GM12878 (cell line): Measurements from ENCODE around the gene NGF. TPM values are rescaled to one million over a fixed set of nuclear protein-coding genes. Genes with fewer than 3 reads are reported as not detected.

Experiments used
- ATAC-seq: fragments of 200-7000 bp; cut with Tn5 transposase; 3 replicates; pipeline ENCODE4 v1.9.1; 2020; ENCODE audit warnings: mild to moderate bottlenecking, moderate library complexity
- BruUV-seq: library from RNA; stranded (reverse); fragments of 400-500 nt; replicated peaks from 2 replicates; lab custom pipeline; 2021; lab: Mats Ljungman, UMichigan
- CTCF ChIA-PET: fragments of 300-600 bp; sonication (Branson Sonifier 250); formaldehyde crosslinking; extraction: SDS; loops from one replicate; lab custom pipeline; 2021; ENCODE audit warnings: inconsistent platforms; lab: Yijun Ruan, JAX
- POLR2A ChIA-PET: fragments of 350-600 bp; formaldehyde crosslinking; extraction: SDS; loops from one replicate; lab custom pipeline; 2021; ENCODE audit warnings: inconsistent platforms; lab: Charles Lee
- RAD21 ChIA-PET: fragments of 300-600 bp; sonication (Branson Sonifier 250); formaldehyde crosslinking; loops from one replicate; lab custom pipeline; 2023; ENCODE audit warnings: antibody characterized with exemption; ENCODE audit not compliant: unreplicated experiment; lab: Charles Lee
- SMC1A ChIA-PET: fragments of 300-600 bp; sonication (Branson Sonifier 250); formaldehyde crosslinking; loops from one replicate; lab custom pipeline; 2023; ENCODE audit not compliant: unreplicated experiment, uncharacterized antibody; lab: Charles Lee
- DNase-seq: peaks from one replicate; pipeline ENCODE4 v3.0.0-alpha.2; 2011; ENCODE audit warnings: low read depth, low spot score
- FAIRE-seq: peaks from 3 replicates; lab custom pipeline; 2011; peaks lifted over from hg19 to GRCh38; lab: Jason Lieb, UNC
- H2AFZ ChIP-seq: 2 replicates; pipeline ENCODE4 v1.6.0; 2011; ENCODE audit warnings: low read depth, low read length, control low read depth; ENCODE audit not compliant: control insufficient read depth
- H3K27ac ChIP-seq: 2 replicates; pipeline ENCODE4 v1.5.1; 2011; ENCODE audit warnings: control low read depth; ENCODE audit not compliant: control insufficient read depth, insufficient read depth
- H3K27me3 ChIP-seq, 2 experiments: replicated peaks in 1 of 2; 2 replicates each; pipeline versions ENCODE4 v1.6.0 to v1.6.1; 2011; ENCODE audit warnings: low read length in 1 of 2; ENCODE audit not compliant: control insufficient read depth in 2 of 2, insufficient read depth in 2 of 2
- H3K36me3 ChIP-seq, 2 experiments: 2 replicates each; pipeline ENCODE4 v1.5.1; 2011; ENCODE audit warnings: low read length in 1 of 2; ENCODE audit not compliant: control insufficient read depth in 2 of 2, insufficient read depth in 2 of 2
- H3K4me1 ChIP-seq: 2 replicates; pipeline ENCODE4 v1.6.1; 2011; ENCODE audit warnings: mild to moderate bottlenecking, low read length, moderate library complexity, mixed read lengths; ENCODE audit not compliant: control insufficient read depth, insufficient read depth
- H3K4me2 ChIP-seq: 2 replicates; pipeline ENCODE4 v1.6.0; 2011; ENCODE audit warnings: control low read depth; ENCODE audit not compliant: control insufficient read depth, insufficient read depth
- H3K4me3 ChIP-seq: fragments of 200-600 bp; sonication (generic); 2 replicates; pipeline ENCODE4 v1.5.1; 2016
- H3K79me2 ChIP-seq: 2 replicates; pipeline ENCODE4 v1.6.0; 2011; ENCODE audit warnings: low read length; ENCODE audit not compliant: control insufficient read depth, insufficient read depth
- H3K9ac ChIP-seq: 2 replicates; pipeline ENCODE4 v1.8.0; 2011; ENCODE audit warnings: low read length, control low read depth, mixed read lengths; ENCODE audit not compliant: control insufficient read depth, insufficient read depth
- H3K9me3 ChIP-seq: replicated peaks from 3 replicates; pipeline ENCODE4 v1.5.1; 2011; ENCODE audit warnings: mild to moderate bottlenecking, low read length; ENCODE audit not compliant: control insufficient read depth, insufficient read depth
- H4K20me1 ChIP-seq: 2 replicates; pipeline ENCODE4 v1.6.0; 2011; ENCODE audit not compliant: control insufficient read depth, insufficient read depth
- ASH2L ChIP-seq: fragments of 300-600, 200-600 bp; sonication (generic); IDR thresholded peaks from 2 replicates; pipeline ENCODE4 v1.6.1; 2017; ENCODE audit warnings: low read depth, mild to moderate bottlenecking, borderline replicate concordance
- BMI1 ChIP-seq: fragments of 450-650 bp; IDR thresholded peaks from 2 replicates; pipeline ENCODE4 v1.6.1; 2016; ENCODE audit warnings: mild to moderate bottlenecking, moderate library complexity, borderline replicate concordance
- CHD2 ChIP-seq: IDR thresholded peaks from 2 replicates; pipeline ENCODE4 v1.6.1; 2011; ENCODE audit warnings: low read depth, low read length, improper control_type of control experiment, borderline replicate concordance
- HDAC2 ChIP-seq: fragments of 200-600 bp; sonication (generic); IDR thresholded peaks from 2 replicates; pipeline ENCODE4 v1.6.1; 2017
- NBN ChIP-seq: fragments of 450-650 bp; IDR thresholded peaks from 2 replicates; pipeline ENCODE4 v1.6.1; 2016
- RCOR1 ChIP-seq: conservative IDR thresholded peaks from 2 replicates; pipeline ENCODE4 v1.6.1; 2012; ENCODE audit warnings: low read depth, low read length, improper control_type of control experiment
- RELA ChIP-seq: fragments of 450-650 bp; IDR thresholded peaks from 2 replicates; pipeline ENCODE4 v1.8.0; 2014; ENCODE audit warnings: borderline replicate concordance; ENCODE audit not compliant: partially characterized antibody
- SKIL ChIP-seq: fragments of 450-650 bp; IDR thresholded peaks from 2 replicates; pipeline ENCODE4 v1.6.1; 2017; ENCODE audit warnings: mild to moderate bottlenecking, low read depth, inconsistent platforms; ENCODE audit not compliant: poor library complexity, severe bottlenecking
- USF1 ChIP-seq: IDR thresholded peaks from 2 replicates; pipeline ENCODE4 v1.6.1; 2011; ENCODE audit warnings: borderline replicate concordance, low read depth, mild to moderate bottlenecking, moderate library complexity, mixed read lengths, low read length; ENCODE audit not compliant: insufficient read depth; ENCODE audit errors: extremely low read length
- ZBTB4 ChIP-seq: fragments of 450-650 bp; formaldehyde crosslinking; IDR thresholded peaks from 2 replicates; pipeline ENCODE4 v1.4.0; 2022; ENCODE audit warnings: mild to moderate bottlenecking, moderate library complexity
- WGBS: methylation state at CpG from one replicate; pipeline ENCODE4 v1.1.6; 2016; ENCODE audit warnings: low lambda C conversion rate; ENCODE audit not compliant: insufficient replicate concordance, insufficient coverage; ENCODE audit errors: missing lambda C conversion rate; 5-methylcytosine and 5-hydroxymethylcytosine counted together
- in situ Hi-C: fragments of 300-500 bp; cut with MboI; formaldehyde crosslinking; loops from 9 replicates; pipeline ENCODE4 v1.14.3; 2018; ENCODE audit warnings: mixed read lengths
- intact Hi-C: fragments of 100-400 bp; cut with micrococcal nuclease; formaldehyde crosslinking; loops from one replicate; pipeline ENCODE4 v1.14.2; 2022; ENCODE audit not compliant: unreplicated experiment
- polyA plus RNA-seq, 11 experiments: library from polyadenylated mRNA; depleted of rRNA in 4 of 11; unstranded in 6 of 11; stranded (reverse) in 5 of 11; fragments of >200 nt; fragmentation: Nextera tagmentation in 4 of 11; fragmentation: Illumina TruSeq in 1 of 11; extraction: Ambion mirVana in 4 of 11; extraction: Trizol in 1 of 11; gene quantifications; 1 replicate in 1 of 11; 2 replicates in 10 of 11; pipeline versions ENCODE4 v1.2.1 to v1.2.3, GENCODE V29; 2011 to 2016; ENCODE audit warnings: inconsistent platforms in 2 of 11, missing spikeins in 2 of 11, low read depth in 1 of 11
- total RNA-seq, 4 experiments: library from RNA; depleted of rRNA in 3 of 4; stranded (reverse); fragments of >200 nt in 3 of 4; fragmentation: Illumina TruSeq in 1 of 4; extraction: Trizol in 1 of 4; gene quantifications; 2 replicates each; pipeline versions ENCODE4 v1.2.1 to v1.2.3, GENCODE V29; 2013 to 2021

Gene NGF
- total and polyA plus RNA-seq, 10 of the 15 experiments (the other 5 are each of a cell fraction or from before 2014, with no cell fraction given): not detected

- Histone ChIP-seq H3K9ac (no peak overlapping the region), H3K27ac (no peak overlapping the region), H3K4me1 (no peaks in the 10 kb centered on the region), H3K36me3 (no peaks in the 10 kb centered on the region), H3K79me2 (no peaks in the 10 kb centered on the region), H3K9me3 (no peaks in the 10 kb centered on the region), H3K4me3 (no peak overlapping the region), H3K27me3 (no peaks in the 10 kb centered on the region), H4K20me1 (no peaks in the 10 kb centered on the region), H3K4me2 (no peak overlapping the region), H2AFZ (no peak overlapping the region)
- intact Hi-C loops (no loop called here), in situ Hi-C loops (no loop called here)
- POLR2A ChIA-PET: no interaction called here
- 42% methylated on average over 5 of the region's 5 CpGs for WGBS
- CTCF ChIA-PET: interaction anchor here (0.9 kb wide), 1 partner anchor 16 kb away, joined by 3 read pairs; no protein-coding TSS in a partner anchor
- no peak for TF ChIP-seq RELA
- no peak for TF ChIP-seq RCOR1
- TF ChIP-seq ASH2L: no peak
- no peak for TF ChIP-seq NBN
- SMC1A ChIA-PET: no interaction called here
- DNase-seq (no peak), ATAC-seq (no peak), FAIRE-seq (no peak)
- BruUV-seq: no TSS peak
- RAD21 ChIA-PET: no interaction called here
These were observed 27.7 kb upstream of the NGF start for GRCh38 chr1:115365738-115366137.

- no peaks in the 10 kb centered on the region for H3K4me1 ChIP-seq
- ChIA-PET POLR2A (no interaction called here), RAD21 (no interaction called here), CTCF (interaction anchor here (1.1 kb wide), 1 partner anchor 199 kb away, joined by 4 read pairs; no protein-coding TSS in a partner anchor), SMC1A (no interaction called here)
- no peaks in the 10 kb centered on the region for H3K27me3 ChIP-seq
- no TSS peak for BruUV-seq
- H3K9ac ChIP-seq: no peak overlapping the region
- intact Hi-C loops: no loop called here
- in situ Hi-C loops: no loop called here
- no peaks in the 10 kb centered on the region for H3K36me3 ChIP-seq
- H3K9me3 ChIP-seq: no peaks in the 10 kb centered on the region
- no peak overlapping the region for H2AFZ ChIP-seq
- no peak for FAIRE-seq
- H3K4me3 ChIP-seq: no peak overlapping the region
- no peak for ATAC-seq
- no peak overlapping the region for H3K27ac ChIP-seq
- no peaks in the 10 kb centered on the region for H3K79me2 ChIP-seq
- 11% methylated on average over 2 of the region's 2 CpGs for WGBS
- TF ChIP-seq USF1: no peak
- TF ChIP-seq BMI1: no peak
- TF ChIP-seq ZBTB4: no peak
- no peak for TF ChIP-seq SKIL
- TF ChIP-seq HDAC2: no peak
- no peak for TF ChIP-seq CHD2
- TF ChIP-seq, all 136 proteins: peak for 0
- no peaks in the 10 kb centered on the region for H4K20me1 ChIP-seq
- H3K4me2 ChIP-seq: no peak overlapping the region
- no peak for DNase-seq
These were observed 26.7 kb upstream of the NGF start for GRCh38 chr1:115364780-115365155.
